Common myeloid progenitor, CD34-positive (primary cell): ENCODE measurements around the gene CRIM1.

Source experiments
- CTCF ChIA-PET: fragments of 350-600 bp; sonication (Branson Sonifier 250); formaldehyde crosslinking; loops from one replicate; lab custom pipeline; 2021; ENCODE audit warnings: antibody characterized with exemption; lab: Charles Lee
- POLR2A ChIA-PET: fragments of 350-600 bp; sonication (Branson Sonifier 250); formaldehyde crosslinking; loops from one replicate; lab custom pipeline; 2021; ENCODE audit warnings: antibody characterized with exemption; lab: Charles Lee
- DNase-seq, 3 donors: peaks; one replicate each; pipeline versions ENCODE4 v3.0.0 to v3.0.0-alpha.2; 2013
- H3K27ac ChIP-seq, 2 experiments: 1 replicate in 1 of 2; 2 replicates in 1 of 2; pipeline ENCODE4 v1.7.0; 2013; ENCODE audit warnings: inconsistent platforms in 2 of 2, low read length in 2 of 2, mild to moderate bottlenecking in 2 of 2, low read depth in 1 of 2, moderate library complexity in 1 of 2; ENCODE audit not compliant: severe bottlenecking in 2 of 2, insufficient read depth in 1 of 2, poor library complexity in 1 of 2
- H3K27me3 ChIP-seq, 5 experiments: replicated peaks in 2 of 5; 1 replicate in 3 of 5; 2 replicates in 2 of 5; pipeline versions ENCODE4 v1.6.1 to v1.7.0; 2013; ENCODE audit warnings: low read length in 4 of 5, mild to moderate bottlenecking in 2 of 5, moderate library complexity in 2 of 5, inconsistent platforms in 1 of 5; ENCODE audit not compliant: insufficient read depth in 5 of 5, control insufficient read depth in 4 of 5
- H3K36me3 ChIP-seq, 4 experiments: 1 replicate in 2 of 4; 2 replicates in 2 of 4; pipeline versions ENCODE4 v1.6.1 to v1.7.0; 2013; ENCODE audit warnings: low read length in 3 of 4, control low read depth in 1 of 4, mild to moderate bottlenecking in 1 of 4; ENCODE audit not compliant: control insufficient read depth in 4 of 4, insufficient read depth in 4 of 4
- H3K4me1 ChIP-seq, 4 experiments: 1 replicate in 3 of 4; 2 replicates in 1 of 4; pipeline versions ENCODE4 v1.6.1 to v1.7.1; 2013; ENCODE audit warnings: low read length in 3 of 4, mild to moderate bottlenecking in 3 of 4, control low read depth in 1 of 4, inconsistent platforms in 1 of 4, moderate library complexity in 1 of 4; ENCODE audit not compliant: control insufficient read depth in 4 of 4, insufficient read depth in 4 of 4; ENCODE audit errors: control extremely low read depth in 1 of 4
- H3K4me3 ChIP-seq, 7 experiments: 1 replicate in 4 of 7; 2 replicates in 3 of 7; pipeline versions ENCODE4 v1.5.1 to v1.7.0; 2013; ENCODE audit warnings: mild to moderate bottlenecking in 7 of 7, low read length in 6 of 7, moderate library complexity in 6 of 7, inconsistent platforms in 2 of 7, low read depth in 2 of 7, control low read depth in 1 of 7; ENCODE audit not compliant: insufficient read depth in 4 of 7, control insufficient read depth in 1 of 7; ENCODE audit errors: extremely low read depth in 1 of 7
- H3K9me3 ChIP-seq, 5 experiments: 1 replicate in 4 of 5; 2 replicates in 1 of 5; pipeline versions ENCODE4 v1.6.1 to v1.7.1; 2013; ENCODE audit warnings: low read length in 4 of 5, mild to moderate bottlenecking in 2 of 5, inconsistent platforms in 1 of 5, low read depth in 1 of 5, moderate library complexity in 1 of 5; ENCODE audit not compliant: control insufficient read depth in 4 of 5, insufficient read depth in 2 of 5; ENCODE audit errors: control extremely low read depth in 1 of 5
- WGBS: methylation state at CpG from one replicate; pipeline ENCODE4 v1.1.5; 2013; ENCODE audit not compliant: insufficient coverage; 5-methylcytosine and 5-hydroxymethylcytosine counted together

The CRIM1 gene

GRCh38 chr2:36570416-36570815, 214.8 kb downstream of the CRIM1 start:
- Histone ChIP-seq H3K4me3 (no peak overlapping the region), H3K27ac (no peak overlapping the region), H3K9me3 (no peaks in the 10 kb centered on the region), H3K36me3 (peaks cover 17 to 44% (median 24%) of the 10 kb centered on the region in 4 experiments), H3K27me3 (no peaks in the 10 kb centered on the region), H3K4me1 (peaks cover 0 to 3% (median 0%) of the 10 kb centered on the region in 4 experiments)
- CTCF ChIA-PET: no interaction called here
- POLR2A ChIA-PET: no interaction called here
- 100% methylated on average over 1 of the region's 1 CpG for WGBS
- DNase-seq: no peak

- H3K4me1 ChIP-seq: peaks cover 0 to 3% (median 0%) of the 10 kb centered on the region in 4 experiments
- DNase-seq: peak in 1 of 3 donors; percentile 27
- WGBS: 83% methylated on average over 1 of the region's 3 CpGs
- H3K36me3 ChIP-seq: peaks cover 13 to 43% (median 22%) of the 10 kb centered on the region in 4 experiments
- no peaks in the 10 kb centered on the region for H3K9me3 ChIP-seq
- ChIA-PET POLR2A (interaction anchor here (0.6 kb wide), 1 partner anchor 80 kb away, joined by 3 read pairs; no protein-coding TSS in a partner anchor), CTCF (interaction anchor here (0.6 to 0.9 kb wide), 2 partner anchors 8 to 10 kb away, joined by 3 read pairs; no protein-coding TSS in a partner anchor)
- H3K27me3 ChIP-seq: no peaks in the 10 kb centered on the region
- no peak overlapping the region for H3K4me3 ChIP-seq
- H3K27ac ChIP-seq: no peak overlapping the region
Observed at GRCh38 chr2:36572054-36572718, 216.6 kb downstream of the CRIM1 start.

GRCh38 chr2:36572719-36573059, 217.1 kb downstream of the CRIM1 start:
- POLR2A ChIA-PET: interaction anchor here (0.6 kb wide), 1 partner anchor 80 kb away, joined by 3 read pairs; no protein-coding TSS in a partner anchor
- WGBS: no CpG with 5 or more reads among the region's 4 CpGs
- H3K27me3 ChIP-seq: no peaks in the 10 kb centered on the region
- H3K4me3 ChIP-seq: no peak overlapping the region
- H3K27ac ChIP-seq: no peak overlapping the region
- peaks cover 0 to 3% (median 0%) of the 10 kb centered on the region in 4 experiments for H3K4me1 ChIP-seq
- H3K36me3 ChIP-seq: peaks cover 11 to 46% (median 23%) of the 10 kb centered on the region in 4 experiments
- CTCF ChIA-PET: interaction anchor here (0.6 to 0.9 kb wide), 2 partner anchors 8 to 10 kb away, joined by 3 read pairs; no protein-coding TSS in a partner anchor
- DNase-seq: no peak
- no peaks in the 10 kb centered on the region for H3K9me3 ChIP-seq

GRCh38 chr2:36573165-36573564, 217.6 kb downstream of the CRIM1 start:
- no peak for DNase-seq
- CTCF ChIA-PET: no interaction called here
- H3K27me3 ChIP-seq: no peaks in the 10 kb centered on the region
- H3K9me3 ChIP-seq: no peaks in the 10 kb centered on the region
- WGBS: no CpG with 5 or more reads among the region's 1 CpG
- peaks cover 11 to 50% (median 26%) of the 10 kb centered on the region in 4 experiments for H3K36me3 ChIP-seq
- H3K4me3 ChIP-seq: no peak overlapping the region
- POLR2A ChIA-PET: no interaction called here
- H3K27ac ChIP-seq: no peak overlapping the region
- peaks cover 0 to 3% (median 0%) of the 10 kb centered on the region in 4 experiments for H3K4me1 ChIP-seq

- no peaks in the 10 kb centered on the region for H3K4me1 ChIP-seq
- no peak overlapping the region for H3K4me3 ChIP-seq
- DNase-seq: no peak
- H3K36me3 ChIP-seq: peaks cover 15 to 58% (median 37%) of the 10 kb centered on the region in 4 experiments
- WGBS: 100% methylated on average over 1 of the region's 2 CpGs
- ChIA-PET CTCF (no interaction called here), POLR2A (no interaction called here)
- H3K9me3 ChIP-seq: no peaks in the 10 kb centered on the region
- no peaks in the 10 kb centered on the region for H3K27me3 ChIP-seq
- no peak overlapping the region for H3K27ac ChIP-seq
Observed at GRCh38 chr2:36574560-36574959, 219.0 kb downstream of the CRIM1 start.

- WGBS: 100% methylated on average over 2 of the region's 2 CpGs
- Histone ChIP-seq H3K36me3 (peaks cover 25 to 78% (median 52%) of the 10 kb centered on the region in 4 experiments), H3K27me3 (no peaks in the 10 kb centered on the region), H3K4me1 (no peaks in the 10 kb centered on the region), H3K27ac (no peak overlapping the region), H3K4me3 (no peak overlapping the region), H3K9me3 (no peaks in the 10 kb centered on the region)
- CTCF ChIA-PET: interaction anchor here (1.2 to 1.6 kb wide), 2 partner anchors 9 to 12 kb away, joined by 3 to 4 read pairs; no protein-coding TSS in a partner anchor
- DNase-seq: no peak
- POLR2A ChIA-PET: no interaction called here
Observed at GRCh38 chr2:36577884-36578283, 222.3 kb downstream of the CRIM1 start.
